ENCODE data around the gene CDT1.

Gene CDT1

GRCh38 chr16:88846088-88846487 lies 42.5 kb downstream of the CDT1 start:
- TF ChIP-seq, protein P1, sequence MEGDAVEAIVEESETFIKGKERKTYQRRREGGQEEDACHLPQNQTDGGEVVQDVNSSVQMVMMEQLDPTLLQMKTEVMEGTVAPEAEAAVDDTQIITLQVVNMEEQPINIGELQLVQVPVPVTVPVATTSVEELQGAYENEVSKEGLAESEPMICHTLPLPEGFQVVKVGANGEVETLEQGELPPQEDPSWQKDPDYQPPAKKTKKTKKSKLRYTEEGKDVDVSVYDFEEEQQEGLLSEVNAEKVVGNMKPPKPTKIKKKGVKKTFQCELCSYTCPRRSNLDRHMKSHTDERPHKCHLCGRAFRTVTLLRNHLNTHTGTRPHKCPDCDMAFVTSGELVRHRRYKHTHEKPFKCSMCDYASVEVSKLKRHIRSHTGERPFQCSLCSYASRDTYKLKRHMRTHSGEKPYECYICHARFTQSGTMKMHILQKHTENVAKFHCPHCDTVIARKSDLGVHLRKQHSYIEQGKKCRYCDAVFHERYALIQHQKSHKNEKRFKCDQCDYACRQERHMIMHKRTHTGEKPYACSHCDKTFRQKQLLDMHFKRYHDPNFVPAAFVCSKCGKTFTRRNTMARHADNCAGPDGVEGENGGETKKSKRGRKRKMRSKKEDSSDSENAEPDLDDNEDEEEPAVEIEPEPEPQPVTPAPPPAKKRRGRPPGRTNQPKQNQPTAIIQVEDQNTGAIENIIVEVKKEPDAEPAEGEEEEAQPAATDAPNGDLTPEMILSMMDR (IDR thresholded peaks at IDR 0.05; ENCODE audit: borderline replicate concordance, insufficient read depth, low read depth, low read length) = no peak
- no peak overlapping the region for H3K4me3 ChIP-seq (ENCODE audit: low read depth, low read length)

DNA sequence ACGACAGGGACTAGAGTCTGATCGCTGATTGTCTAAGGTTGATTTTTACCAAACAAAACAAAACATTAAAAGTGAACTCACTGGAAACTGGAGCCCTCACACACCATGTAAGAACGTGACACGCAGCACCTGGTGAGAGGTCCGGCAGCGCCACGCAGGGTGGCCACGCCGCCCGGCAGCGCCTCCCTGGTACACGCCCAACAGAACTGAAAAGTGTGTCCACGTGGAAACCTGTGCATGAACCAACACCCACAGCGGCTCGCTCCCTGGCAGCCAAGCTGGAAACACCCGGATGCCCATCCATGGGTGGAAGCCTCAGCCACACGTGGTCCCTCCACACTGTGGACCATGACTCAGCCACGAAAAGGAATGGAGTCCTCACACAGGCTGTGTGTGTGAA lies 44.1 kb downstream of the CDT1 start:
- H3K4me3 ChIP-seq (ENCODE audit: low read depth, low read length) = no peak overlapping the region
- TF ChIP-seq, protein P1 (IDR thresholded peaks at IDR 0.05; ENCODE audit: borderline replicate concordance, insufficient read depth, low read depth, low read length) = no peak

- TF ChIP-seq, protein P1 (IDR thresholded peaks at IDR 0.05; ENCODE audit: borderline replicate concordance, insufficient read depth, low read depth, low read length) = no peak
Measured at GRCh38 chr16:88848557-88848956, 45.0 kb downstream of the CDT1 start.

GRCh38 chr16:88850531-88851199 lies 47.1 kb downstream of the CDT1 start:
- no peak overlapping the region for H3K4me3 ChIP-seq (ENCODE audit: low read depth, low read length)
- TF ChIP-seq, protein P1 (IDR thresholded peaks at IDR 0.05; ENCODE audit: borderline replicate concordance, insufficient read depth, low read depth, low read length) = no peak

More at GRCh38 chr16:88848557-88848956, 45.0 kb downstream of the CDT1 start:
- H3K4me3 ChIP-seq (ENCODE audit: low read depth, low read length) = no peak overlapping the region

DNA sequence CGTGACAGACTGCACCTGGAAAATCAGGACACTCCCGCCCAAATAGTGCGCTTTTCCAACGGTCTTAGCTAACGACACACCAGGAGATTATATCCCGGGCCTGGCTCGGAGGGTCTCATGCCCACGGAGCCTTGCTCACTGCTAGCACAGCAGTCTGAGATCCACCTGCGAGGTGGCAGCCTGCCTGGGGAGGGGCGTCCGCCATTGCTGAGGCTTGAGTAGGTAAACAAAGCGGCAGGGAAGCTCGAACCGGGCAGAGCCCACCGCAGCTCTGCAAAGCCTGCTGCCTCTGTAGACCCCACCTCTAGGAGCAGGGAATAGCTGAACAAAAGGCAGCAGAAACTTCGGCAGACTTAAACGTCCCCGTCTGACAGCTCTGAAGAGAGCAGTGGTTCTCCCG lies 48.0 kb downstream of the CDT1 start:
- no peak overlapping the region for H3K4me3 ChIP-seq (ENCODE audit: low read depth, low read length)
- TF ChIP-seq, protein P1 (IDR thresholded peaks at IDR 0.05; ENCODE audit: borderline replicate concordance, insufficient read depth, low read depth, low read length) = no peak

DNA sequence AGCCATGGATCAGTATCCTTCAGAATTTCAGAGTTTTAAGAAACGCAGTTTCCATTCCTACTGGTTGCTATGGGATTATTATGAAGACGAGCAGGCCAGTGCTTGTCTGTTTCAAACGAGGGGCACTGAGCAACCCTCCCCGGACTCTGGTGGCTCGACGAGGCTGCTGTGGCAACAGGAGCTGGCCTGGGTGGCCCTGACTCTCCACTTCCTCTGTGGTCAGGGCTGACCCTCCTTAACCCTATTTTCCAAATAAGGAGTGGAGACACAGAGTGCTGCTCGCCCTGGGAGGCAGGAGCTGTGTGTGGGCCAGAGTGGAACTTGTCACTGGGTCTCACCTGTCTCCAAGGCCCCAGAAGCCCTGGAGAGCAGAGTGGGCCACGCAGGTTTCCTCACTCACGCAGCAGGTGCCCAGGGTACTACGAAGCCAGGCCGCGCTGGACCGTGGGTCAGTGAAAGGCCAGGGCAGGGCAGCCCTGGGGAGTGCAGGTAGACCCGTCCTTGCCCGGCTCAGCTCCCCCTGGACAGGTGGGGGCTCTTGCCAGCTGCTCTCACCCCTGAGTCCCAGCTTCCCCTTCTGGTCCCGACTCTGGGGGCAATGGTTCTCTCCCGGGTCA lies 49.8 kb downstream of the CDT1 start:
- no peak overlapping the region for H3K4me3 ChIP-seq (ENCODE audit: low read depth, low read length)
- TF ChIP-seq, protein P1 (IDR thresholded peaks at IDR 0.05; ENCODE audit: borderline replicate concordance, insufficient read depth, low read depth, low read length) = no peak
